ENCODE results near the gene SPATS2L. TPM values are rescaled to one million over a fixed set of nuclear protein-coding genes. Genes with fewer than 3 reads are reported as not detected.

The SPATS2L gene
- total and polyA plus RNA-seq, 2 of the 13 experiments (the other 11 are each of a cell fraction or from before 2014, with no cell fraction given) = 154 to 212 TPM

DNA sequence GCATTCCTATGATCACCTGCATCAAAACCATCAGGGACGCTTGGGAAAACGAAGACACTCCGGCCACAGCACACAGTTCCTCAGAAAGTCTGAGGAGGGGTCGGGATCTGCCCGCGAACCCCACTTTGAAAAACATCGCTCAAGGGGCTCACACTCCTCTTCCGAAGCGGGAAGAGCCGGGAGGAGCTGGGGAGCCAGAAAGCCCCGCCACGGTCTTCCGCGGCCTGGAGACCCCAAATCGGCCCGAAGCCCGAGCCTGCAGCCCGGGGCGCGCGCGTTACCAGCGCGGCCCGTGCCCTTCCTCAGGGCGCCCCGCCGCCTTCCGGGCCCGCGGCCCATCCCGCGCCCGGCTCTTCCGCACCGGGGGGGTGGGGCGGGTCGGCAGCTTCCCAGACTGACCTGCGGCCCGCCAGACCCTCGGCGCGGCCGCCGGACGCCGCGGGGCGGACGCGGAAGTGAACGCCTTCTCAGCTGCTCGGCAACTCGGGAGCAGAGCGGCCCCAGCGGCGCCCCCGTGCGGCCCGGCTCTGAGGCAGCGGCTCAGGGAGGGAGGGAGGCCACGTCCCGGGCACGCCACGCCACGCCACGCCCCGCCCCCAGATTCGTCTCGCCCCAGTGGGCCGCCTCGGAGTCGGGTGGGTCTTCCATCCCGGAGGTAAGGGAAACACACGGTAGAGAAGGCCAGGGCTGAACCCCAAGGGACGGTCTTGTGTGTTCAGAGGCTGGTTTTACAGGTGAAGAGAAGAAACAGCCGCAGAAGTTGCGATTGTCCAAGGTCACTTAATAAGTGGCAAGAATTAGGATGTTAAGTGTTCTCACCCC is 203.3 kb downstream of the SPATS2L start, which contains the start of gene KCTD18 (continued):
- peak; percentile 88; the same call in 1 of the 2 replicates for TF ChIP-seq ZNF546 (CRISPR knock-in tag; conservative IDR thresholded peaks at IDR 0.05)
- peak; percentile 84; the same call in 1 of the 2 replicates for TF ChIP-seq ZSCAN30 (CRISPR knock-in tag; IDR thresholded peaks at IDR 0.05)
- peak; percentile 81 for TF ChIP-seq GATAD1 (CRISPR knock-in tag; IDR thresholded peaks at IDR 0.05)
- TF ChIP-seq AGO1 (IDR thresholded peaks at IDR 0.05; ENCODE audit: low read depth, low read length, poor library complexity, severe bottlenecking) = peak; percentile 72
- TF ChIP-seq KLF12 (CRISPR knock-in tag; IDR thresholded peaks at IDR 0.05; ENCODE audit: borderline replicate concordance) = peak; percentile 50; the same call in 1 of the 2 replicates
- TF ChIP-seq ZNF160 (CRISPR knock-in tag; IDR thresholded peaks at IDR 0.05) = peak; percentile 71
- no peak; the same call in 1 of the 2 replicates for TF ChIP-seq SMC3 (IDR thresholded peaks at IDR 0.05; ENCODE audit: low read length)
- TF ChIP-seq ZFP36L1 (CRISPR knock-in tag; IDR thresholded peaks at IDR 0.05) = peak; percentile 86; the same call in 1 of the 2 replicates
- TF ChIP-seq ZNF550 (CRISPR knock-in tag; IDR thresholded peaks at IDR 0.05; ENCODE audit: borderline replicate concordance) = peak; percentile 56; the same call in 1 of the 2 replicates
- 0 out of 2 replicates have a peak, but pooled peaks have one; percentile 27 for TF ChIP-seq MLXIP (CRISPR knock-in tag; IDR thresholded peaks at IDR 0.05; ENCODE audit: borderline replicate concordance)
- no peak for TF ChIP-seq PBX3 (CRISPR knock-in tag; IDR thresholded peaks at IDR 0.05; ENCODE audit: borderline replicate concordance)
- TF ChIP-seq ADNP (CRISPR knock-in tag; IDR thresholded peaks at IDR 0.05) = no peak
- TF ChIP-seq RXRA (CRISPR knock-in tag; IDR thresholded peaks at IDR 0.05) = peak; percentile 52; the same call in 1 of the 2 replicates
- TF ChIP-seq MYPOP (CRISPR knock-in tag; IDR thresholded peaks at IDR 0.05) = peak; percentile 84
- TF ChIP-seq SP4 (CRISPR knock-in tag; IDR thresholded peaks at IDR 0.05) = peak; percentile 84
- TF ChIP-seq ELF1 (CRISPR knock-in tag; IDR thresholded peaks at IDR 0.05) = peak; percentile 89
- no peak for TF ChIP-seq ZNF432 (CRISPR knock-in tag; IDR thresholded peaks at IDR 0.05; ENCODE audit: borderline replicate concordance)
- 0 out of 2 replicates have a peak, but pooled peaks have one; percentile 60 for TF ChIP-seq ZNF691 (CRISPR knock-in tag; IDR thresholded peaks at IDR 0.05; ENCODE audit: borderline replicate concordance, low read depth)
- no peak for TF ChIP-seq ZNF12 (CRISPR knock-in tag; IDR thresholded peaks at IDR 0.05)
- no peak for TF ChIP-seq SCMH1 (CRISPR knock-in tag; IDR thresholded peaks at IDR 0.05; ENCODE audit: borderline replicate concordance)
- TF ChIP-seq, protein P1, sequence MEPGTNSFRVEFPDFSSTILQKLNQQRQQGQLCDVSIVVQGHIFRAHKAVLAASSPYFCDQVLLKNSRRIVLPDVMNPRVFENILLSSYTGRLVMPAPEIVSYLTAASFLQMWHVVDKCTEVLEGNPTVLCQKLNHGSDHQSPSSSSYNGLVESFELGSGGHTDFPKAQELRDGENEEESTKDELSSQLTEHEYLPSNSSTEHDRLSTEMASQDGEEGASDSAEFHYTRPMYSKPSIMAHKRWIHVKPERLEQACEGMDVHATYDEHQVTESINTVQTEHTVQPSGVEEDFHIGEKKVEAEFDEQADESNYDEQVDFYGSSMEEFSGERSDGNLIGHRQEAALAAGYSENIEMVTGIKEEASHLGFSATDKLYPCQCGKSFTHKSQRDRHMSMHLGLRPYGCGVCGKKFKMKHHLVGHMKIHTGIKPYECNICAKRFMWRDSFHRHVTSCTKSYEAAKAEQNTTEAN (CRISPR knock-in tag; conservative IDR thresholded peaks at IDR 0.05) = peak; percentile 52; the same call in 1 of the 2 replicates
